OCI-LY3 (cell line): Measurements from ENCODE around the gene TARS1.

Experiments used
- EZH2phosphoT487 ChIP-seq: fragments of 200-600 bp; shearing (Covaris generic); IDR thresholded peaks from 2 replicates; pipeline ENCODE4 v1.6.1; 2018; ENCODE audit warnings: antibody characterized with exemption, mixed run types, low read depth
- TF ChIP-seq, protein P1 (sequence below): fragments of 200-600, 300-600 bp; sonication (generic); IDR thresholded peaks from 2 replicates; pipeline ENCODE4 v1.5.1; 2014; ENCODE audit warnings: antibody characterized with exemption, low read length, low read depth

DNA sequence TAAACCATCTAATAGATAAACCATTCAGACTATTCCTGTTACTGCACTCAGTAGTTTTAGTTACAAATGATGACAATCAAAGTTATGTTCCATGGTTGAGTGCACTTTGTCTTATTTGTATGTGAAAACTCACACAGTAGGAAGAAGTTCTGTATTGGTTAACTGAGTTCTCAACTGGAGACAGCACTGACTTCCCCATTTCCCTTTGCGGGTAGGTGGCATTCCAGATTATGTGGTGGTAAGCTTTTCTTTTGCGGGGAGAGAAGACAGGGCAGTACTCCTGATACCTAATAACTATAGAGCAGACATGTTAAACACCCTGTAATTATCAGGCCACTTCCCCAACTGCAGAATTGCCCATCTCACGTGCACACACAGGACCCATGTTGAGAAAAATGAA, 24.4 kb downstream of the TARS1 start:
- TF ChIP-seq, protein P1, sequence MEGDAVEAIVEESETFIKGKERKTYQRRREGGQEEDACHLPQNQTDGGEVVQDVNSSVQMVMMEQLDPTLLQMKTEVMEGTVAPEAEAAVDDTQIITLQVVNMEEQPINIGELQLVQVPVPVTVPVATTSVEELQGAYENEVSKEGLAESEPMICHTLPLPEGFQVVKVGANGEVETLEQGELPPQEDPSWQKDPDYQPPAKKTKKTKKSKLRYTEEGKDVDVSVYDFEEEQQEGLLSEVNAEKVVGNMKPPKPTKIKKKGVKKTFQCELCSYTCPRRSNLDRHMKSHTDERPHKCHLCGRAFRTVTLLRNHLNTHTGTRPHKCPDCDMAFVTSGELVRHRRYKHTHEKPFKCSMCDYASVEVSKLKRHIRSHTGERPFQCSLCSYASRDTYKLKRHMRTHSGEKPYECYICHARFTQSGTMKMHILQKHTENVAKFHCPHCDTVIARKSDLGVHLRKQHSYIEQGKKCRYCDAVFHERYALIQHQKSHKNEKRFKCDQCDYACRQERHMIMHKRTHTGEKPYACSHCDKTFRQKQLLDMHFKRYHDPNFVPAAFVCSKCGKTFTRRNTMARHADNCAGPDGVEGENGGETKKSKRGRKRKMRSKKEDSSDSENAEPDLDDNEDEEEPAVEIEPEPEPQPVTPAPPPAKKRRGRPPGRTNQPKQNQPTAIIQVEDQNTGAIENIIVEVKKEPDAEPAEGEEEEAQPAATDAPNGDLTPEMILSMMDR, result no peak
- no peak for TF ChIP-seq EZH2phosphoT487
